Stimulated activated naive CD4-positive, alpha-beta T cell treated with Interleukin-2 at 50 U/mL for 16 hours (primary cell): ENCODE data around the gene IL4R.
"Not testable (repeated sequence)": the region's sequence is repeated elsewhere in the genome, so short reads cannot be mapped to it uniquely, and the experiment has no call there.

ENCODE experiments used
- DNase-seq: peaks from one replicate; lab custom pipeline; 2025; lab: John Stamatoyannopoulos, UW

Gene IL4R

DNA sequence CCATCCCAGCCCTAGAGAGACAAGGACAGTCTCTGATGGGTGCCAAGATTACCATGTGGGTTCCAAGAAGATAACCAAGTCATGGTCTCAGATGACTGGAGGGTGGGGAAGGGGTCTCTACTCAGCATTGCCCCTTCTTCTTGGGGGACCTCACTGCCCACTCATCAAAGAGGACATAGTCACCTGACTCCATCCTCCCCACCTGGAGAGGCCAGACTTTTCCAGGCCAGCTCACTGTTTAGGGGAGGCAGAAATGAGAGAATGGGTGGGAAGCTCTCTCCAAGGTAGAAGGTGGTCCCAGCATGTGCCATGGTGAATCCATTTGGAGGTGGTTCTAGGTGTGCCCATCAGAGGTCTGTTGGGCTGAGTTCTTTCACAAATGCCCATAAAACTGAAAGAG, 67.5 kb downstream of the IL4R start:
- DNase-seq = no peak

DNA sequence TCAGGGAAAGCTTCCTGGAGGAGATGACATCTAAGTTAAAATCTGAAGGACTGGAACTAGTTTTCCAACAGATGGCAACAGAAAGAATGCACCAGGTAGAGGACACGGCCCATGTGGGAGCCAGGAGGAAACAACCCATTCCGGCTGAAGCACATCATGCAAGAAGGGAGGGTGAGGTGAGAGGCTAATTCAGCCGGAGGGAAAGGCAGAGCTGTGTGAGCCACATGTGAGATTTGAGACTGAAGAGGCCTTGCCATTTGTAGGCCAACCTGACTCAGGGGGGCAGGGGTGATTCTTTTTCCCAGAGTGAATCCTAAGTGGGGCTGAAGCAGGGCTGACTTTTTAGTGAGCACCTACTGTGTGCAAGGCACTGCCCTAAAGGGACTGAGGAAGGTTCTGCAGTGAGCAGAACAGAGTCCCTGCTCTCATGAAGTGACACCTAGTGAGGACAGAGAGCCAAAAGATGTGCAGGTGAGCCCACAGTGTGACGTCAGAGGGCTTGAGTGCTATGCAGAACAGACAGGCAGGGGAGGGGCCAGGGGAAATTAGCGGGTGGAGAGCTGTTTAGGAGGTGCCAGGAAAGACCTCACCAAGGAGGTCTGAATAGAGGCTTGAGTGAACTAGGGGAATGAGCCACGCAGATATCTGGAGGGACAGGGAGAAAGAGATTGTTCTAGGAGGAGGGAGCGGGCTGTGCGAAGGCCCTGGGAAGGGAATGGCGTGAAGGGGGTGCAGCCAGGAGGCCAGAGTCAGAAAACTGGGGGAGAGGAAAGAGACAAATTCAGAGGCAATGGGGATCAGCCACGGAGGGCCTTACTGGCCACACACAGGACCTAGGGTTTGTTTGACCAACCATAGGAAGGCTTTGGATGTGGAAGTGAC, 68.4 kb downstream of the IL4R start:
- DNase-seq = no peak

DNA sequence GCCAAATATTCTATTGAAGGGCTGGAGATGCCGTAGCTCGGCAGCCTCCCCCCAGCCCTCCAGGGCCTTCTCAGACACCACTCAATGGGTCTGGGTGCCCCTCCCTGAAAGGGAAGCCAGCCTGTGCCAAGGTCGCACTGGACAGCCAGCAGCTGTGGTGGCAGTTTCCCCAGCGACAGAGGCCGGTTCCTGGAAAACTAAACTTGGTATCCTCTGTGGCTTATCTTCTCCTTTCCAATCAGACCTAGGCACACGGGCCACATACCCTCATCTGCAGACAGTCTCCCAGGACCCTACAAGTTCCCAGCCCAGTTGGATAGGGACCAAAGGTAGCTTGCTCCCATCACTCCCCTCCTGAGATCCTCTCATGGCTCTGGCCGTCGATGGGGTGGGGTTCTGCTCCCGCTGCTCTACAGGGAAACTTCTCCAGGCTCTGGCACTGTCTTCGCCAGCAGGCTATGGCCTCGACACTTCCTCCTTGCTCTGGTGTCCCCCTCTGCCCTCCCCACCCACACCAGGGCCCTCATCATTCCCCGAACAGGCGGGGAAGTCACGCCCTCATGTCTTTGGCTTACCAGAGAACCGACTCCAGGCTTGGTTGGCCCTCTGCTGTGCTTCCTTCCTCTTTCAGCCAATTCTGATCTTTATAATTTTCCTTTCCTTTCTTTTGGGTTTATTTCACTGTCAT, 69.9 kb downstream of the IL4R start:
- no peak for DNase-seq

DNA sequence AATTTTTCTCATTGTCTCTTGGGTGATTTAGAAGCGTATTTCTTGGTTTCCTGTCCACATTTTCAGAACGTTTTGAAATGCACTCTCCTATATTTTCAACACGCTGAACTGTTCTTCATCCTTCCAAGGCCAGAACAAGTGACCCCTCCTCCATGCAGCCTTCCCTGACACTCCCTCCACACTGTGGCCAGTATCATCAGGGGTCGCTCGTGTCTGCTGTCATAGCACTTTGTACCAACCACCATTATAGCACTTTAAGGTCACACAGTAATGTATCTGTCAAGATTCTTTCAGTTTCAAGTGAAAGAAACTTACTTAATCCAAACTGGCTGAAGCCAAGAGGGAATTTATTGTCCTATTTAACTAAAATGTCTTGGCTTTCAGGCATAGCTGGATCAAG, 70.7 kb downstream of the IL4R start:
- no peak for DNase-seq

DNA sequence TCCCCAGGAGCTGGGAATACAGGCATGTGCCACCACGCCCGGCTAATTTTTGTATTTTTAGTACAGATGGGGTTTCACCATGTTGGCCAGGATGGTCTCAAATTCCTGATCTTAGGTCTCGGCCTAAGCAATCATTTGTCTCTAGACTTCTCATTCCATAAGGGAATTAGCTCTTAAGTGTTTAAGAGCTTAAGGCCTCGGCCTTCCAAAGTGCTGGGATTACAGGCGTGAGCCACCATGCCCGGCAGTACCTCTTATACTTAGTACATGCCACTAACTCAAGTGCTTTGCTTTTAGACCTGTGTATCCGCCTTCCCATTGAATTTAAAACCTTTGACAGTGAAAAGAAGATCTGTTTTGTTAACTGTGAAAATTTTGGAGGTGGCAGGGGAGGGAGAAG, 71.6 kb downstream of the IL4R start:
- DNase-seq = no peak

- no peak for DNase-seq
These were observed 72.9 kb downstream of the IL4R start for GRCh38 chr16:27386674-27387073.

DNA sequence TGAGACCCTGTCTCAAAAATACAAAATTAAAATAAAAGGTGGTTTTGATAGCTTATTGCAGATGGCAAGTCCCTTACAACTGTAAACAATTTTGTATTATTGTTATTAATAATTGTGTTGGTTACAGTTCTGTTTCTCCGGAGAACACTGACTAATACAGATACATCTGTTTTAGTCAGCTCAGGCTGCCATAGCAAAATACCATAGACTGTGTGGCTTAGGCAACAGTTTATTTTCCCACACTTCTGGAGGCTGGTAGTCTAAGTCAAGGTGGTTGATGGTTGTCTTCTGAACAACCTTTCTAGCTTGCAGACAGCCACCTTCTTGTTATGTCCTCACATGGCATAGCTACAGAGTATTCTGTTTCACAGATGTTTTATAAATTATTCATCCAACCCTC, 74.0 kb downstream of the IL4R start:
- no peak for DNase-seq

DNA sequence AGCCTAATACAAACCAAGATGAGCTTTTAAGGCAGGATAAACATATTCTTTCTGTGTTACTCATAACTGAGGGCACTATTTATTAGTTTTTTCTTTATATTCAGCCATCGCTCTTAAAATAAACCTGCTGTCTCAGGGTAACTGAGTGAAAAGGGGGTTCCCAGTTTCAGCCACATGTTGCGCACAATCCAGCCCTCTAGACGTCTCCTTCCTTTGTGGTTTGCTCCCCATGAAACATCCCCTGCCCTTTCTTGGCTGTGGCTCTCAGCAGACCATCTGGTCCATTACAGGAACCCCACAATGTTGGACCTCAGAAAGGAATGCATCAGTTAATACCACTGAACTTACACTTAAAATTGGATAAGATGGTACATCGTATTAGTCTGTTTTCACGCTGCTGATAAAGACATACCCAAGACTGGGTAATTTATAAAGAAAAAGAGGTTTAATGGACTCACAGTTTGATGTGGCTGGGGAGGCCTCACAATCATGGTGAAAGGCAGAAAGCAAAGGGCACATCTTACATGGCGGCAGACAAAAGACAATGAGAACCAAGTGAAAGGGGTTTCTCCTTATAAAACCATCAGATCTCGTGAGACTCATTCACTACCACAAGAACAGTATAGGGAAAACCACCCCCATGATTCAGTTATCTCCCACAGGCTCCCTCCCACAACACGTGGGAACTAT, 75.6 kb downstream of the IL4R start:
- DNase-seq = no peak

GRCh38 chr16:27390151-27390550, 76.4 kb downstream of the IL4R start:
- DNase-seq = no peak

GRCh38 chr16:27392671-27393070, 78.9 kb downstream of the IL4R start:
- DNase-seq = no peak

- no peak for DNase-seq
These were observed 80.7 kb downstream of the IL4R start for GRCh38 chr16:27394516-27394915.

GRCh38 chr16:27398341-27398893, 84.6 kb downstream of the IL4R start:
- not testable (repeated sequence) for DNase-seq

GRCh38 chr16:27398894-27399853, 85.4 kb downstream of the IL4R start:
- DNase-seq = no peak

- no peak for DNase-seq
These were observed 86.2 kb downstream of the IL4R start for GRCh38 chr16:27399969-27400368.

- DNase-seq = no peak
These were observed 87.2 kb downstream of the IL4R start for GRCh38 chr16:27400751-27401620.

DNA sequence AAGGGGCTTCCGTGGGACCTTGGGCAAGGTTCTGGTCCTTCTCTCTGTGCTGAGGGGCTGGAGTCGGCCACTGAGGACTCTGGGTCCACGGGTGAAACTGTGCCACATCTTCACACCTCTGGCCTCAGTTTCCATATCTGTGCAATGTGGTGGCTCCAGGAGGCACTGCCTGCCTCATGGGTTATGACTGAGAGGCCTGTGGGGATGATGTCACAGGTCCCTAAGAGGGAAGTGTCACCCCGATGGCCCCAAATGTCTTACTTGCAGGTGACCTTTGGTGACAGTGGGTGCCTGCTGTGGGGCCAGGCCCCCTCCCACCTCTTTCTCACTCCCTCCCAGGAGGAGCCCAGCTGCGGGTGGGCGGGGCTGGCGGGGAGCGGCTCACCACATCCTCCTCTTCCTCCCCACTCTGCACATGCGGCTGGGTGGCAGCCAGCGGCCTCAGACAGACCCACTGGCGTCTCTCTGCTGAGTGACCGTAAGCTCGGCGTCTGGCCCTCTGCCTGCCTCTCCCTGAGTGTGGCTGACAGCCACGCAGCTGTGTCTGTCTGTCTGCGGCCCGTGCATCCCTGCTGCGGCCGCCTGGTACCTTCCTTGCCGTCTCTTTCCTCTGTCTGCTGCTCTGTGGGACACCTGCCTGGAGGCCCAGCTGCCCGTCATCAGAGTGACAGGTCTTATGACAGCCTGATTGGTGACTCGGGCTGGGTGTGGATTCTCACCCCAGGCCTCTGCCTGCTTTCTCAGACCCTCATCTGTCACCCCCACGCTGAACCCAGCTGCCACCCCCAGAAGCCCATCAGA, 88.2 kb downstream of the IL4R start, which contains the start of gene IL21R:
Gene IL21R, plus strand, starts transcription at position 407 of the 801 bp plus-strand sequence. CDS start 27,898 bp downstream, outside the sequence.
- peak; percentile 80 for DNase-seq

DNA sequence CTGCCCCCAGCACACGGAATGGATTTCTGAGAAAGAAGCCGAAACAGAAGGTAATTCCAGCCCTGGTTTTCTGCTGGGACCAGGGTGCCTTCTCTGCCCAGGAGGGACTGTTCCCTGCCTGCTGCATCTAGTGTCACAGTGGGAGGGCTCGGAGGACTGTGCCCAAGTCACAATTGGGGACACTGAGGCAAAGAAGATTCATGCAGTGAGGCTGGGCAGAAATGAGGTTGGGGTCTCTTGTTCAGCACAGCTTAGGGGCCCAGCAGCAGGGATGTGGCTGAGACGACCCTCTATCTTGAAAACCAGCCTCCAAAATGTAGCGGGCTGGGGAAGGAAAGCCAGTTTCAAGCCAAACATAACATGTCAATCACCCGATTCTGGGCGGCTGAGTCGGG, 88.8 kb downstream of the IL4R start:
- no peak for DNase-seq

DNA sequence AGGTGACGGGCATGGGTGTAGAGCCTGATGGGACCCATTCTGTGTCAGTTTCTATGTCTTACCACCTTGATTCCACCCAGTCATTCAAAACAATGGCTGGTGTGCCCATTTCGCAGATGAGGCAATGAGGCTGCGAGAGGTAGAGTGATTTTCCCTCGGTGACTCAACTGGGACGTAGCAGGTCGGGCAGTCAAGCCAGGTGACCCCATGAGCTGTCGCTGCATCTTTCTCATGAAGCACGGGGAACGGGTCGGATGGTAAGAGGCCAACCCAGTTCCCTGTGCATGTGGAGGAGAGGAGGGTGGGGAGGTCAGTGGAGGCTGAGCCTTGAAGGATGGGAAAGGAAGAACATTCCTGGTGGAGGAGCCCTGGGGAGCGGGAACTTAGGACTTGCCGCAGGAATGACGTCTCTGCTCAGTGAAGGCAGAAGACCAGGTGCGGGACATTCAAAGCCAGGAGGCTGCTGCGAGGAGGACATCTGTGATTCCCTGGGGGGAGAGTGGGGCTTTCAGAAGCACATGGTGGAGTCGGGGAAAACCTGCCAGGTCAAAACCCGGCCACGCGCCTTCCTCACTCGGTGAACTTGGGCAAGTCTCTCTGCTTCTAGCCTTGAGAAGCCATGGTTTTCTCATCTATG, 89.3 kb downstream of the IL4R start:
- peak; percentile 47 for DNase-seq

DNA sequence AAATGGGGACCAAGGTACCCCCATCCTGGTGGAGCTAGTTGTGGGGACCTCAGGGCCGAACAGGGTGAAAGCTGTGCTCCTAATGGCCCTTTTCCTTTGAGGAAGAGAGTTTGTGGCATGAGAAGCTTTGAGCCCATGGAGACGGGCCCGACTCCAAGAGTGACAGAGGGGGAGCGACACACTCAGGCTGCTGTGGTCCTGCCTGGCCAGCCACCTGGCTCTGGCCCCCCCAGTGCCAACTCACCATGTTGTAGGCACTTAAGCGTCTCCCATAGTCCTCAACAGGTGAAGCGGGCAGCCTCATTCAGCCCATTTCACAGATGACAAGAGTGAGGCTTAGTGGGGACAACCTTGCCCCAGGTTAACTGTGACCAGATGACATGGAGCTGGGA, 89.8 kb downstream of the IL4R start:
- DNase-seq = no peak
